WERI-Rb-1 (cell line): ENCODE measurements around the gene C9orf78.

ENCODE experiments used
- DNase-seq: peaks from one replicate; pipeline ENCODE4 v3.0.0-alpha.2; 2020
- H3K27ac ChIP-seq: fragments of 250-450 bp; sonication (Bioruptor Pico); 2 replicates; pipeline ENCODE4 v1.5.1; 2020; ENCODE audit warnings: mild to moderate bottlenecking, moderate library complexity
- H3K27me3 ChIP-seq: fragments of 250-450 bp; sonication (Bioruptor Pico); 2 replicates; pipeline ENCODE4 v1.5.1; 2021; ENCODE audit warnings: mild to moderate bottlenecking, low read depth, moderate library complexity; ENCODE audit not compliant: insufficient read depth, severe bottlenecking
- H3K36me3 ChIP-seq: fragments of 250-450 bp; sonication (Bioruptor Pico); 2 replicates; pipeline ENCODE4 v1.5.1; 2020; ENCODE audit warnings: mild to moderate bottlenecking, moderate library complexity
- H3K4me3 ChIP-seq: 2 replicates; pipeline ENCODE4 v1.5.1; 2011; ENCODE audit warnings: low read depth, mild to moderate bottlenecking, control low read depth, low read length
- H3K9me3 ChIP-seq: fragments of 250-450 bp; sonication (Bioruptor Pico); 2 replicates; pipeline ENCODE4 v1.5.1; 2021; ENCODE audit warnings: mild to moderate bottlenecking, moderate library complexity; ENCODE audit not compliant: severe bottlenecking
- CTCF ChIP-seq: IDR thresholded peaks from 2 replicates; pipeline ENCODE4 v1.5.1; 2011; ENCODE audit warnings: low read depth, mild to moderate bottlenecking, control low read depth, inconsistent platforms, low read length

Gene C9orf78

GRCh38 chr9:129835128-129835859 is at the start of gene C9orf78, which contains the start of gene USP20:
TSS of gene C9orf78 (minus strand) at chr9:129835275. CDS start at chr9:129835221, 54 bp downstream.
TSS of gene USP20 (plus strand) at chr9:129835458. CDS start at chr9:129852556, 17,098 bp downstream.
- peak within 1 kb of the TSS; percentile 76 for H3K27ac ChIP-seq
- H3K27me3 ChIP-seq: no peaks in the 10 kb centered on the region
- H3K4me3 ChIP-seq: peak within 1 kb of the TSS; percentile 97
- no peaks in the 10 kb centered on the region for H3K9me3 ChIP-seq
- peaks cover 38% of the 10 kb centered on the region for H3K36me3 ChIP-seq
- TF ChIP-seq CTCF: no peak
- peak; percentile 98 for DNase-seq

- peak; percentile 3; the same call in 1 of the 2 replicates for TF ChIP-seq CTCF
- Histone ChIP-seq H3K4me3 (peak overlapping the region; percentile 57), H3K27me3 (no peaks in the 10 kb centered on the region), H3K27ac (peak overlapping the region; percentile 77), H3K36me3 (peaks cover 25% of the 10 kb centered on the region), H3K9me3 (no peaks in the 10 kb centered on the region)
- peak; percentile 98 for DNase-seq
These were observed 49.3 kb upstream of the C9orf78 start for GRCh38 chr9:129884220-129885017.

- Histone ChIP-seq H3K4me3 (no peak overlapping the region), H3K27me3 (no peaks in the 10 kb centered on the region), H3K27ac (no peak overlapping the region), H3K9me3 (no peaks in the 10 kb centered on the region), H3K36me3 (peaks cover 38% of the 10 kb centered on the region)
- TF ChIP-seq CTCF: no peak
- no peak for DNase-seq
These were observed 46.7 kb upstream of the C9orf78 start for GRCh38 chr9:129881547-129882324.

GRCh38 chr9:129880654-129881546 is 45.8 kb upstream of the C9orf78 start:
- H3K27ac ChIP-seq: no peak overlapping the region
- no peaks in the 10 kb centered on the region for H3K9me3 ChIP-seq
- peaks cover 38% of the 10 kb centered on the region for H3K36me3 ChIP-seq
- no peak for DNase-seq
- no peak for TF ChIP-seq CTCF
- H3K27me3 ChIP-seq: no peaks in the 10 kb centered on the region
- H3K4me3 ChIP-seq: no peak overlapping the region
